OCI-LY7 (cell line): ENCODE measurements around the gene MCEE.
"Not testable (repeated sequence)": the region's sequence is repeated elsewhere in the genome, so short reads cannot be mapped to it uniquely, and the experiment has no call there.

Source experiments
- CTCF ChIP-seq: fragments of 200-600 bp; sonication (generic); conservative IDR thresholded peaks from 2 replicates; pipeline ENCODE4 v1.5.1; 2014; ENCODE audit warnings: mild to moderate bottlenecking, antibody characterized with exemption, low read length, moderate library complexity, mixed read lengths
- EZH2phosphoT487 ChIP-seq: fragments of 200-600 bp; sonication (generic); IDR thresholded peaks from 2 replicates; pipeline ENCODE4 v1.6.1; 2018; ENCODE audit warnings: low read depth, borderline replicate concordance, mild to moderate bottlenecking, mixed run types, antibody characterized with exemption, low read length, moderate library complexity, mixed read lengths

- not testable (repeated sequence) for TF ChIP-seq CTCF, EZH2phosphoT487
Measured at GRCh38 chr2:71083752-71084312, 46.2 kb downstream of the MCEE start.
